ENCODE results near the gene SLC10A3. TPM values are rescaled to one million over a fixed set of nuclear protein-coding genes. Genes with fewer than 3 reads are reported as not detected.

SLC10A3 gene
- total and polyA plus RNA-seq, 2 donors = 7.9 to 55.2 TPM

DNA sequence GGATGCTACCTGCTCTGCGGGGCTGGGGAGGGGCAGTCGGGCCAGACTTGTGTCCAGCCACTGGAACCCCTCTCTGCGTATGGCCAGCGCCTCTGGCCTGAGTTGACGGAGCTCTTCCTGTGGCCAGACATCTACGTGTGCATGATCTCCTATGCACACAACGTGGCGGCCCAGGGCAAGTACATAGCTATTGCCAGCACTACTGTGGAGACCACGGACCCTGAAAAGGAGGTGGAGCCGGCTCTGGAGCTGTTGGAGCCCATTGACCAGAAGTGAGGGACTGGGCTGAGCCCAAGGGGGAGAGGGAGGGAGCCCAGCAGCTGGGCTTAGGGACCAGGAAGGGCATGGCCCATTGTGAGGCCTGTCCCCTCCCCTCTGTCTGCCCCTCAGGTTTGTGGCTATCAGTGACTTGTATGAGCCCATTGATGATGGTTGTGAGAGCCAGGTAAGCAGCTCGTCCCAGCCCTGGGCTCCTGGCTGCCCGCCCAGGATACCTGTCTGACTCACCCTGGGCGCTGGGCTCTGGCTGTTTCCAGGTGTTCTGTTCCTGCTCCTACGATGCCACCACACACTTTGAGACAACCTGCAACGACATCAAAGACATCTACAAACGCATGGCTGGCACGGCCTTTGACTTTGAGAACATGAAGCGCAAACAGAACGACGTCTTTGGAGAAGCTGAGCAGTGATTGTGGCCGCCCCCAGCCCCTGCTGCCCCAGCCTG is 48.3 kb downstream of the SLC10A3 start:
- H3K4me3 ChIP-seq (ENCODE audit: low read depth, low read length) = no peak overlapping the region
- H3K27ac ChIP-seq (ENCODE audit: low read depth) = no peak overlapping the region
- DNase-seq (ENCODE audit: extremely low spot score) = no peak
- no peaks in the 10 kb centered on the region for H3K4me1 ChIP-seq (ENCODE audit: insufficient read depth)
- 80% methylated on average over 21 of the region's 21 CpGs for WGBS
- H3K36me3 ChIP-seq (ENCODE audit: insufficient read depth) = no peaks in the 10 kb centered on the region

GRCh38 chrX:154441564-154441963 is 48.9 kb downstream of the SLC10A3 start:
- Histone ChIP-seq H3K4me1 (ENCODE audit: insufficient read depth) (no peaks in the 10 kb centered on the region), H3K4me3 (ENCODE audit: low read depth, low read length) (no peak overlapping the region), H3K27ac (ENCODE audit: low read depth) (no peak overlapping the region), H3K36me3 (ENCODE audit: insufficient read depth) (no peaks in the 10 kb centered on the region)
- no peak for DNase-seq (ENCODE audit: extremely low spot score)
- WGBS = 82% methylated on average over 11 of the region's 11 CpGs

DNA sequence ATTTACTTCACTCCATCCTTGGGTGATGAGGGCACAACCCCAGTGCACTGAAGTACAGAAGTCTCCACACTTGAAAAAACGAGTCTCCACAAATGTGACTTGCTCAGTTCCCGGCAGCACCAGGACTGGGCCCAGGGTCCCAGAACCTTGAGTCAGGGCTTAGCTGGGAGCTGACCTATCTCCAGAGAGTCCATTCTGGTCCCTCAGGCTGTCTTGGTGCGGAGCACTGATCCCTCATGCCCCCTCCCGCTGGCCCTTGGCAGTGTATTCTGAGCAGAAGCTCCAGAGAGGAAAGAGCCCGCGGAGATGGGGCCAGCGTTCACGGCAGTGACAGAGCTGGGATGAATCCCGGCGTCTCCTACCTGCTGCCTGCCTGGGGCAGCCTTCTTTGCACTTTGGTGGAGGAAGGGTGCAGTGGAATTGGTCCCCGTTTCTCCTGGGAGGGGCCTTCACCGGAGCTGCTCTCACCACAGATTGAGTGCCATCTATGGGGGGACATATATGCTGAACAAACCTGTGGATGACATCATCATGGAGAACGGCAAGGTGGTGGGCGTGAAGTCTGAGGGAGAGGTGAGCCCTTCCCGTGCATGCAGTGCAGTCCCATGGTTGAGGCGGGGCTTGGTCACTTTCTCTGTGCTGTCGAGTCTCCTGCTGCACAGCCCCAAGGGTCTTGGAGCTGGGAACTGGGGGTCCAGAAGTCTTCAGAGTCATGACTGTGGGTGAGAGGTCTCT is 49.6 kb downstream of the SLC10A3 start:
- WGBS = 79% methylated on average over 17 of the region's 17 CpGs
- Histone ChIP-seq H3K36me3 (ENCODE audit: insufficient read depth) (no peaks in the 10 kb centered on the region), H3K27ac (ENCODE audit: low read depth) (no peak overlapping the region), H3K4me3 (ENCODE audit: low read depth, low read length) (no peak overlapping the region), H3K4me1 (ENCODE audit: insufficient read depth) (no peaks in the 10 kb centered on the region)
- DNase-seq (ENCODE audit: extremely low spot score) = no peak

DNA sequence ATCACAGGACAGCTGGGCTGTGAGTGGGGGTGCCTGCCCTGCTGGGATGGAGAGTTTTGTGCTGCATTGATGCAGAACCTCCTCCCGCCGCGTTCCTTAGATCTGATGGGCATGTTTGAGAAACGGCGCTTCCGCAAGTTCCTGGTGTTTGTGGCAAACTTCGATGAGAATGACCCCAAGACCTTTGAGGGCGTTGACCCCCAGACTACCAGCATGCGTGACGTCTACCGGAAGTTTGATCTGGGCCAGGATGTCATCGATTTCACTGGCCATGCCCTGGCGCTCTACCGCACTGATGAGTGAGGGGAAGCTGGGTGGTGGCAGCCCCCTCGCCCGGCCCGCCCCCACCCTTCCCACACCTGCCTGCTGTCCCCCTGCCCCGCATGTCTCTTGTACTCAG is 50.6 kb downstream of the SLC10A3 start:
- DNase-seq (ENCODE audit: extremely low spot score) = no peak
- H3K4me1 ChIP-seq (ENCODE audit: insufficient read depth) = no peaks in the 10 kb centered on the region
- WGBS = 91% methylated on average over 18 of the region's 18 CpGs

GRCh38 chrX:154437971-154438893 is 52.2 kb downstream of the SLC10A3 start:
- no peak for DNase-seq (ENCODE audit: extremely low spot score)
- H3K36me3 ChIP-seq (ENCODE audit: insufficient read depth) = no peaks in the 10 kb centered on the region
- H3K27ac ChIP-seq (ENCODE audit: low read depth) = no peak overlapping the region
- 28% methylated on average over 28 of the region's 28 CpGs for WGBS
- no peaks in the 10 kb centered on the region for H3K4me1 ChIP-seq (ENCODE audit: insufficient read depth)
- peak overlapping the region; percentile 82 for H3K4me3 ChIP-seq (ENCODE audit: low read depth, low read length)

More for the DNA sequence above, 50.6 kb downstream of the SLC10A3 start:
- H3K27ac ChIP-seq (ENCODE audit: low read depth) = no peak overlapping the region
- no peaks in the 10 kb centered on the region for H3K36me3 ChIP-seq (ENCODE audit: insufficient read depth)
- no peak overlapping the region for H3K4me3 ChIP-seq (ENCODE audit: low read depth, low read length)

Small RNA genes lying within 50 kb of the gene (small RNA-seq; reads per million reads assigned to genes)
- gene MIR6858 = 0.09 reads per million
- not detected for gene RN7SL697P

Other genes starting within 250 kb of the SLC10A3 start
- not detected for gene OPN1MW3, start 233.0 kb downstream of the SLC10A3 start, total RNA-seq
- not detected for gene OPN1MW3, start 233.0 kb downstream of the SLC10A3 start, polyA plus RNA-seq
- not detected for gene TEX28, start 195.5 kb downstream of the SLC10A3 start, total RNA-seq
- not detected for gene TEX28, start 195.5 kb downstream of the SLC10A3 start, polyA plus RNA-seq
- 0.32 TPM for gene TKTL1, start 194.8 kb downstream of the SLC10A3 start, total RNA-seq
- 0.19 TPM for gene TKTL1, start 194.8 kb downstream of the SLC10A3 start, polyA plus RNA-seq
- gene FLNA, start 116.0 kb downstream of the SLC10A3 start, total RNA-seq = 1,306 TPM
- 6,054 TPM for gene FLNA, start 116.0 kb downstream of the SLC10A3 start, polyA plus RNA-seq
- 25.9 TPM for gene EMD, start 111.3 kb downstream of the SLC10A3 start, total RNA-seq
- 138 TPM for gene EMD, start 111.3 kb downstream of the SLC10A3 start, polyA plus RNA-seq
- 3,691 TPM for gene RPL10, start 92.3 kb downstream of the SLC10A3 start, total RNA-seq
- gene RPL10, start 92.3 kb downstream of the SLC10A3 start, polyA plus RNA-seq = 5,631 TPM
- 11.9 TPM for gene DNASE1L1, start 81.4 kb downstream of the SLC10A3 start, total RNA-seq
- 22.3 TPM for gene DNASE1L1, start 81.4 kb downstream of the SLC10A3 start, polyA plus RNA-seq
- 13.4 TPM for gene TAFAZZIN, start 79.1 kb downstream of the SLC10A3 start, total RNA-seq
- gene TAFAZZIN, start 79.1 kb downstream of the SLC10A3 start, polyA plus RNA-seq = 33.4 TPM
- 25.5 TPM for gene ATP6AP1, start 62.0 kb downstream of the SLC10A3 start, total RNA-seq
- 91.8 TPM for gene ATP6AP1, start 62.0 kb downstream of the SLC10A3 start, polyA plus RNA-seq
- 33.0 TPM for gene GDI1, start 53.5 kb downstream of the SLC10A3 start, total RNA-seq
- gene GDI1, start 53.5 kb downstream of the SLC10A3 start, polyA plus RNA-seq = 138 TPM
- gene FAM50A, start 46.5 kb downstream of the SLC10A3 start, total RNA-seq = 14.9 TPM
- 81.9 TPM for gene FAM50A, start 46.5 kb downstream of the SLC10A3 start, polyA plus RNA-seq
- 17.3 TPM for gene PLXNA3, start 32.3 kb downstream of the SLC10A3 start, total RNA-seq
- 10.1 TPM for gene PLXNA3, start 32.3 kb downstream of the SLC10A3 start, polyA plus RNA-seq
- gene LAGE3, start 11.3 kb downstream of the SLC10A3 start, total RNA-seq = 7.7 TPM
- gene LAGE3, start 11.3 kb downstream of the SLC10A3 start, polyA plus RNA-seq = 33.0 TPM
- gene UBL4A, start 4.0 kb downstream of the SLC10A3 start, total RNA-seq = 20.4 TPM
- 49.9 TPM for gene UBL4A, start 4.0 kb downstream of the SLC10A3 start, polyA plus RNA-seq
- gene FAM3A, start 25.6 kb upstream of the SLC10A3 start, total RNA-seq = 11.2 TPM
- gene FAM3A, start 25.6 kb upstream of the SLC10A3 start, polyA plus RNA-seq = 67.8 TPM
- 12.8 TPM for gene G6PD, start 56.2 kb upstream of the SLC10A3 start, total RNA-seq
- gene G6PD, start 56.2 kb upstream of the SLC10A3 start, polyA plus RNA-seq = 77.6 TPM
- 5.3 TPM for gene IKBKG, start 57.0 kb upstream of the SLC10A3 start, total RNA-seq
- 38.5 TPM for gene IKBKG, start 57.0 kb upstream of the SLC10A3 start, polyA plus RNA-seq
- gene CTAG1A, start 94.5 kb upstream of the SLC10A3 start, total RNA-seq = not detected
- gene CTAG1A, start 94.5 kb upstream of the SLC10A3 start, polyA plus RNA-seq = not detected
- not detected for gene CTAG1B, start 128.7 kb upstream of the SLC10A3 start, total RNA-seq
- gene CTAG1B, start 128.7 kb upstream of the SLC10A3 start, polyA plus RNA-seq = not detected
- gene CTAG2, start 162.9 kb upstream of the SLC10A3 start, total RNA-seq = not detected
- not detected for gene CTAG2, start 162.9 kb upstream of the SLC10A3 start, polyA plus RNA-seq